Upper lobe of left lung (tissue), 6 donors: ENCODE results near the gene HNRNPC. TPM values are rescaled to one million over a fixed set of nuclear protein-coding genes. Genes with fewer than 3 reads are reported as not detected.
"Not testable (repeated sequence)": the region's sequence is repeated elsewhere in the genome, so short reads cannot be mapped to it uniquely, and the experiment has no call there.

Source experiments
- ATAC-seq, 2 donors: fragments of 200-7000 bp; cut with Tn5 transposase; one replicate each; pipeline ENCODE4 v1.9.1; 2022; ENCODE audit warnings: mild to moderate bottlenecking in 2 of 2, moderate library complexity in 2 of 2; ENCODE audit not compliant: low FRiP score in 2 of 2
- DNase-seq, 2 donors: peaks; one replicate each; pipeline ENCODE4 v3.0.0-alpha.2; 2019 to 2020
- H3K27ac ChIP-seq, 4 donors: fragments of 200-600 bp; sonication (generic); one replicate each; pipeline ENCODE4 v1.5.1; 2016 to 2019
- H3K27me3 ChIP-seq, 4 donors: fragments of 200-600 bp; sonication (generic); one replicate each; pipeline ENCODE4 v1.5.1; 2017 to 2019
- H3K36me3 ChIP-seq, 4 donors: fragments of 200-600 bp; sonication (generic); one replicate each; pipeline ENCODE4 v1.5.1; 2016 to 2019
- H3K4me1 ChIP-seq, 4 donors: fragments of 200-600 bp; sonication (generic); one replicate each; pipeline ENCODE4 v1.5.1; 2018 to 2019
- H3K4me3 ChIP-seq, 4 donors: fragments of 200-600 bp; sonication (generic); one replicate each; pipeline ENCODE4 v1.5.1; 2017 to 2019; ENCODE audit warnings: mild to moderate bottlenecking in 2 of 4, moderate library complexity in 1 of 4
- H3K9me3 ChIP-seq, 4 donors: fragments of 200-600 bp; sonication (generic); one replicate each; pipeline ENCODE4 v1.5.1; 2018 to 2019
- CTCF ChIP-seq, 6 experiments: fragments of 450-650 bp in 4 of 6; fragments of 200-600 bp in 2 of 6; sonication (generic) in 2 of 6; IDR thresholded peaks; one replicate each; pipeline ENCODE4 v1.5.1; 2016 to 2019; ENCODE audit warnings: antibody characterized with exemption in 6 of 6
- EP300 ChIP-seq, 4 donors: sonication (generic); formaldehyde crosslinking; IDR thresholded peaks; one replicate each; pipeline ENCODE4 v1.5.1; 2017; ENCODE audit warnings: antibody characterized with exemption in 4 of 4, control low read depth in 2 of 4
- POLR2A ChIP-seq, 4 donors: fragments of 450-650 bp; IDR thresholded peaks; one replicate each; pipeline ENCODE4 v1.5.1; 2016 to 2017; ENCODE audit warnings: antibody characterized with exemption in 4 of 4, mild to moderate bottlenecking in 2 of 4
- POLR2AphosphoS5 ChIP-seq, 2 donors: sonication (generic); formaldehyde crosslinking; IDR thresholded peaks; one replicate each; pipeline ENCODE4 v1.5.1; 2017; ENCODE audit warnings: antibody characterized with exemption in 2 of 2
- WGBS, 2 donors: methylation state at CpG; one replicate each; pipeline ENCODE4 v1.1.5; 2017 to 2018; 5-methylcytosine and 5-hydroxymethylcytosine counted together
- total RNA-seq, 6 donors: library from RNA; depleted of rRNA in 4 of 6; stranded (reverse); fragments of >200 nt in 4 of 6; gene quantifications; one replicate each; pipeline versions ENCODE4 v1.1.0 to v1.2.1, GENCODE V29; 2016 to 2021
- donor health status: DM: no; HTN: no; CAD: no; lungs with moderate emphysema.
- donor health status: DM: no; HTN: yes; CAD: no; lungs with severe emphysema.

The HNRNPC gene
- total RNA-seq, 6 donors from 2014 or later: 119 to 390 (median 293) TPM

- ATAC-seq: no peak
- Histone ChIP-seq H3K36me3 (peaks cover 19 to 86% (median 28%) of the 10 kb centered on the region in 4 donors), H3K27me3 (no peaks in the 10 kb centered on the region), H3K9me3 (no peaks in the 10 kb centered on the region), H3K4me3 (no peak overlapping the region), H3K27ac (no peak overlapping the region), H3K4me1 (peaks cover 9 to 31% (median 22%) of the 10 kb centered on the region in 4 donors)
- no peak for DNase-seq
- TF ChIP-seq POLR2AphosphoS5 (IDR thresholded peaks at IDR 0.05) (no peak), CTCF (IDR thresholded peaks at IDR 0.05) (no peak), EP300 (IDR thresholded peaks at IDR 0.05) (no peak)
- WGBS, 2 donors: 83% methylated on average over 8 of the region's 8 CpGs
Observed at GRCh38 chr14:21215130-21215878, 53.9 kb downstream of the HNRNPC start.

- ATAC-seq (no peak), DNase-seq (no peak)
- Histone ChIP-seq H3K27ac (no peak overlapping the region), H3K4me1 (peaks cover 9 to 22% (median 16%) of the 10 kb centered on the region in 4 donors), H3K9me3 (no peaks in the 10 kb centered on the region), H3K36me3 (peaks cover 34 to 91% (median 41%) of the 10 kb centered on the region in 4 donors), H3K4me3 (no peak overlapping the region), H3K27me3 (no peaks in the 10 kb centered on the region)
- WGBS, 2 donors: 94 to 100% methylated on average over 1 of the region's 1 CpG
- TF ChIP-seq POLR2AphosphoS5 (IDR thresholded peaks at IDR 0.05) (no peak), EP300 (IDR thresholded peaks at IDR 0.05) (no peak), POLR2A (IDR thresholded peaks at IDR 0.05) (no peak)
Observed at GRCh38 chr14:21213652-21214051, 55.6 kb downstream of the HNRNPC start.

- 70 to 77% methylated on average over 8 of the region's 8 CpGs for WGBS, 2 donors
- DNase-seq, H3K27me3 ChIP-seq, H3K9me3 ChIP-seq, H3K27ac ChIP-seq, H3K4me3 ChIP-seq, ATAC-seq: not testable (repeated sequence)
- H3K36me3 ChIP-seq: peaks cover 35 to 90% (median 48%) of the 10 kb centered on the region in 4 donors
- peaks cover 4 to 15% (median 13%) of the 10 kb centered on the region in 4 donors for H3K4me1 ChIP-seq
Observed at GRCh38 chr14:21212824-21213223, 56.4 kb downstream of the HNRNPC start.

- ATAC-seq: no peak
Observed at GRCh38 chr14:21211509-21211908, 57.7 kb downstream of the HNRNPC start.

GRCh38 chr14:21210023-21210422, 59.2 kb downstream of the HNRNPC start:
- no peaks in the 10 kb centered on the region for H3K9me3 ChIP-seq
- H3K27ac ChIP-seq: no peak overlapping the region
- DNase-seq: no peak
- H3K27me3 ChIP-seq: no peaks in the 10 kb centered on the region
- 95 to 97% methylated on average over 1 of the region's 1 CpG for WGBS, 2 donors
- H3K4me1 ChIP-seq: peaks cover 0 to 34% (median 16%) of the 10 kb centered on the region in 4 donors
- no peak for ATAC-seq
- peaks cover 35 to 89% (median 51%) of the 10 kb centered on the region in 4 donors for H3K36me3 ChIP-seq
- no peak overlapping the region for H3K4me3 ChIP-seq
- TF ChIP-seq CTCF (IDR thresholded peaks at IDR 0.05) (no peak), EP300 (IDR thresholded peaks at IDR 0.05) (no peak), POLR2AphosphoS5 (IDR thresholded peaks at IDR 0.05) (no peak), POLR2A (IDR thresholded peaks at IDR 0.05) (no peak)

More at GRCh38 chr14:21211509-21211908, 57.7 kb downstream of the HNRNPC start:
- Histone ChIP-seq H3K4me1 (peaks cover 7 to 26% (median 15%) of the 10 kb centered on the region in 4 donors), H3K27me3 (no peaks in the 10 kb centered on the region), H3K36me3 (peaks cover 35 to 92% (median 51%) of the 10 kb centered on the region in 4 donors), H3K9me3 (no peaks in the 10 kb centered on the region), H3K4me3 (no peak overlapping the region), H3K27ac (no peak overlapping the region)
- DNase-seq: no peak
- TF ChIP-seq POLR2AphosphoS5 (IDR thresholded peaks at IDR 0.05) (no peak), POLR2A (IDR thresholded peaks at IDR 0.05) (no peak), EP300 (IDR thresholded peaks at IDR 0.05) (no peak), CTCF (IDR thresholded peaks at IDR 0.05) (no peak)
- 84 to 89% methylated on average over 3 of the region's 3 CpGs for WGBS, 2 donors
